WTC11 (cell line): Measurements from ENCODE around the gene SPDYE16.
"Not testable (repeated sequence)": the region's sequence is repeated elsewhere in the genome, so short reads cannot be mapped to it uniquely, and the experiment has no call there.

Experiments
- CBFB ChIP-seq: sonication (generic); formaldehyde crosslinking; IDR thresholded peaks from 2 replicates; pipeline ENCODE4 v1.8.1; 2022; ENCODE audit warnings: mild to moderate bottlenecking, low read depth, missing genetic modification reagents
- MYBL2 ChIP-seq: sonication (generic); formaldehyde crosslinking; IDR thresholded peaks from 2 replicates; pipeline ENCODE4 v1.8.1; 2023; ENCODE audit warnings: mild to moderate bottlenecking, moderate library complexity, missing genetic modification reagents
- ZBTB21 ChIP-seq: sonication (generic); formaldehyde crosslinking; IDR thresholded peaks from 2 replicates; pipeline ENCODE4 v1.8.1; 2023; ENCODE audit warnings: mild to moderate bottlenecking, missing genetic modification reagents, borderline replicate concordance
- ZNF232 ChIP-seq: sonication (generic); formaldehyde crosslinking; IDR thresholded peaks from 2 replicates; pipeline ENCODE4 v1.8.0; 2022; ENCODE audit warnings: mild to moderate bottlenecking, missing genetic modification reagents
- TF ChIP-seq, protein P1 (sequence below): sonication (generic); formaldehyde crosslinking; IDR thresholded peaks from 2 replicates; pipeline ENCODE4 v1.8.1; 2023; ENCODE audit warnings: mild to moderate bottlenecking, missing genetic modification reagents, moderate library complexity
- TF ChIP-seq, protein P2 (sequence below): sonication (generic); formaldehyde crosslinking; IDR thresholded peaks from 2 replicates; pipeline ENCODE4 v1.8.0; 2022; ENCODE audit warnings: mild to moderate bottlenecking, missing genetic modification reagents
- TF ChIP-seq, protein P3 (sequence below): sonication (generic); formaldehyde crosslinking; IDR thresholded peaks from 2 replicates; pipeline ENCODE4 v1.8.0; 2022; ENCODE audit warnings: mild to moderate bottlenecking, missing genetic modification reagents
- TF ChIP-seq, protein P4 (sequence below): sonication (generic); formaldehyde crosslinking; IDR thresholded peaks from 2 replicates; pipeline ENCODE4 v1.8.1; 2023; ENCODE audit warnings: mild to moderate bottlenecking, missing genetic modification reagents
- TF ChIP-seq, protein P5 (sequence below): fragments of 200-600 bp; IDR thresholded peaks from 2 replicates; pipeline ENCODE4 v1.8.0; 2022; ENCODE audit warnings: antibody characterized with exemption

DNA sequence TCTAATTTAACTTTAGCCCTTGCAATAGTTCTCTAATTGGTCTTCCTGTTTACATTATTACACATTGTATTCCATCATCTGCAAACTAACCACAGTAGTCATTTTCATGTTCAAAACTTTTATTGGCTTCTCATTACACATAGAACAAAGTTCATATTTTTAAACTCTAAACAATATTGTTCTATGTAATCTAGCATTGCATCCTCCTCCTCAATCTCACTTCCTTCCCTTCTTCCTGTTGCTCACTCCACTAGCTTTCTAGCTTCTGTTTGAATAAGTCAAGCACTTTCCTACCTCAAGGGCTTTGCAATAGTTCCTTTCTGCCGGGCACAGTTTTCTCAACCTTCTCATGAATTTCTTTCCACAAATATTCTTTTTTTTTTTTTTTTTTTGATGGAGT, 45.5 kb upstream of the SPDYE16 start:
- TF ChIP-seq, protein P1, sequence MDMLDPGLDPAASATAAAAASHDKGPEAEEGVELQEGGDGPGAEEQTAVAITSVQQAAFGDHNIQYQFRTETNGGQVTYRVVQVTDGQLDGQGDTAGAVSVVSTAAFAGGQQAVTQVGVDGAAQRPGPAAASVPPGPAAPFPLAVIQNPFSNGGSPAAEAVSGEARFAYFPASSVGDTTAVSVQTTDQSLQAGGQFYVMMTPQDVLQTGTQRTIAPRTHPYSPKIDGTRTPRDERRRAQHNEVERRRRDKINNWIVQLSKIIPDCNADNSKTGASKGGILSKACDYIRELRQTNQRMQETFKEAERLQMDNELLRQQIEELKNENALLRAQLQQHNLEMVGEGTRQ (CRISPR knock-in tag) = not testable (repeated sequence)
- TF ChIP-seq MYBL2, CBFB, ZBTB21, ZNF232 (CRISPR knock-in tag): not testable (repeated sequence)
- TF ChIP-seq, protein P2, sequence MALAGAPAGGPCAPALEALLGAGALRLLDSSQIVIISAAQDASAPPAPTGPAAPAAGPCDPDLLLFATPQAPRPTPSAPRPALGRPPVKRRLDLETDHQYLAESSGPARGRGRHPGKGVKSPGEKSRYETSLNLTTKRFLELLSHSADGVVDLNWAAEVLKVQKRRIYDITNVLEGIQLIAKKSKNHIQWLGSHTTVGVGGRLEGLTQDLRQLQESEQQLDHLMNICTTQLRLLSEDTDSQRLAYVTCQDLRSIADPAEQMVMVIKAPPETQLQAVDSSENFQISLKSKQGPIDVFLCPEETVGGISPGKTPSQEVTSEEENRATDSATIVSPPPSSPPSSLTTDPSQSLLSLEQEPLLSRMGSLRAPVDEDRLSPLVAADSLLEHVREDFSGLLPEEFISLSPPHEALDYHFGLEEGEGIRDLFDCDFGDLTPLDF = not testable (repeated sequence)
- TF ChIP-seq, protein P3, sequence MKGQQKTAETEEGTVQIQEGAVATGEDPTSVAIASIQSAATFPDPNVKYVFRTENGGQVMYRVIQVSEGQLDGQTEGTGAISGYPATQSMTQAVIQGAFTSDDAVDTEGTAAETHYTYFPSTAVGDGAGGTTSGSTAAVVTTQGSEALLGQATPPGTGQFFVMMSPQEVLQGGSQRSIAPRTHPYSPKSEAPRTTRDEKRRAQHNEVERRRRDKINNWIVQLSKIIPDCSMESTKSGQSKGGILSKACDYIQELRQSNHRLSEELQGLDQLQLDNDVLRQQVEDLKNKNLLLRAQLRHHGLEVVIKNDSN (CRISPR knock-in tag) = not testable (repeated sequence)
- TF ChIP-seq, protein P4, sequence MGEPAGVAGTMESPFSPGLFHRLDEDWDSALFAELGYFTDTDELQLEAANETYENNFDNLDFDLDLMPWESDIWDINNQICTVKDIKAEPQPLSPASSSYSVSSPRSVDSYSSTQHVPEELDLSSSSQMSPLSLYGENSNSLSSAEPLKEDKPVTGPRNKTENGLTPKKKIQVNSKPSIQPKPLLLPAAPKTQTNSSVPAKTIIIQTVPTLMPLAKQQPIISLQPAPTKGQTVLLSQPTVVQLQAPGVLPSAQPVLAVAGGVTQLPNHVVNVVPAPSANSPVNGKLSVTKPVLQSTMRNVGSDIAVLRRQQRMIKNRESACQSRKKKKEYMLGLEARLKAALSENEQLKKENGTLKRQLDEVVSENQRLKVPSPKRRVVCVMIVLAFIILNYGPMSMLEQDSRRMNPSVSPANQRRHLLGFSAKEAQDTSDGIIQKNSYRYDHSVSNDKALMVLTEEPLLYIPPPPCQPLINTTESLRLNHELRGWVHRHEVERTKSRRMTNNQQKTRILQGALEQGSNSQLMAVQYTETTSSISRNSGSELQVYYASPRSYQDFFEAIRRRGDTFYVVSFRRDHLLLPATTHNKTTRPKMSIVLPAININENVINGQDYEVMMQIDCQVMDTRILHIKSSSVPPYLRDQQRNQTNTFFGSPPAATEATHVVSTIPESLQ = not testable (repeated sequence)
- TF ChIP-seq, protein P5, sequence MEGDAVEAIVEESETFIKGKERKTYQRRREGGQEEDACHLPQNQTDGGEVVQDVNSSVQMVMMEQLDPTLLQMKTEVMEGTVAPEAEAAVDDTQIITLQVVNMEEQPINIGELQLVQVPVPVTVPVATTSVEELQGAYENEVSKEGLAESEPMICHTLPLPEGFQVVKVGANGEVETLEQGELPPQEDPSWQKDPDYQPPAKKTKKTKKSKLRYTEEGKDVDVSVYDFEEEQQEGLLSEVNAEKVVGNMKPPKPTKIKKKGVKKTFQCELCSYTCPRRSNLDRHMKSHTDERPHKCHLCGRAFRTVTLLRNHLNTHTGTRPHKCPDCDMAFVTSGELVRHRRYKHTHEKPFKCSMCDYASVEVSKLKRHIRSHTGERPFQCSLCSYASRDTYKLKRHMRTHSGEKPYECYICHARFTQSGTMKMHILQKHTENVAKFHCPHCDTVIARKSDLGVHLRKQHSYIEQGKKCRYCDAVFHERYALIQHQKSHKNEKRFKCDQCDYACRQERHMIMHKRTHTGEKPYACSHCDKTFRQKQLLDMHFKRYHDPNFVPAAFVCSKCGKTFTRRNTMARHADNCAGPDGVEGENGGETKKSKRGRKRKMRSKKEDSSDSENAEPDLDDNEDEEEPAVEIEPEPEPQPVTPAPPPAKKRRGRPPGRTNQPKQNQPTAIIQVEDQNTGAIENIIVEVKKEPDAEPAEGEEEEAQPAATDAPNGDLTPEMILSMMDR = not testable (repeated sequence)
